NOMO-1 treated with dmso at 0.1 percent for 144 hours (cell line): ENCODE data around the gene SSH2.

Source experiments
- DNase-seq: peaks from one replicate; lab custom pipeline; 2025; ENCODE audit not compliant: unreplicated experiment; lab: John Stamatoyannopoulos, UW

Gene SSH2

GRCh38 chr17:29582772-29583171 lies 347.3 kb downstream of the SSH2 start:
- DNase-seq, result no peak

DNA sequence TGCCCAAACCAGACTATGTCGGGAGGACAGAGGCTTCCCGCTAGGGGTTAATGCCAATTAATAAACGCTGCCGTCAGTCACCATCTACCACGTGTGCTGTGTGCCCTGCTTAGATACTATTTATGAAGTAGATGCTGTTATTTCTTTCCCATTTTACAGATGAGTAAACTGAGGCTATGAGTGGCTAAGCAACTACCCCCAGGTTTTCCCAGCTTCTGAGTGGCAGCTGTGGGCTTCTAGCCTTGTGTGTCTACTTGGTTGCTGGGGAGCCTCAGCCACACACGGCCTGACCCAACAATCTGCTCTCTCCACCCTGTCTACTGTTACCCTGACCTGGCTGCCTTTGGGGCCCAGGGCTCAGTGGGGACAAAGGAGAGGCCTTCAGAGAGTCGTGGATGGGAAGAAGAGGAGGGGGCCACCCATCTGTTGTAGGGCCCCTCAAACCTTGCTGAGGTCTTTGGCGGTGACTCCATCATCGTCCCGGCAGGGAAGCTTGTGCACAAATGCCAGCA lies 347.7 kb downstream of the SSH2 start:
- DNase-seq, result no peak

DNA sequence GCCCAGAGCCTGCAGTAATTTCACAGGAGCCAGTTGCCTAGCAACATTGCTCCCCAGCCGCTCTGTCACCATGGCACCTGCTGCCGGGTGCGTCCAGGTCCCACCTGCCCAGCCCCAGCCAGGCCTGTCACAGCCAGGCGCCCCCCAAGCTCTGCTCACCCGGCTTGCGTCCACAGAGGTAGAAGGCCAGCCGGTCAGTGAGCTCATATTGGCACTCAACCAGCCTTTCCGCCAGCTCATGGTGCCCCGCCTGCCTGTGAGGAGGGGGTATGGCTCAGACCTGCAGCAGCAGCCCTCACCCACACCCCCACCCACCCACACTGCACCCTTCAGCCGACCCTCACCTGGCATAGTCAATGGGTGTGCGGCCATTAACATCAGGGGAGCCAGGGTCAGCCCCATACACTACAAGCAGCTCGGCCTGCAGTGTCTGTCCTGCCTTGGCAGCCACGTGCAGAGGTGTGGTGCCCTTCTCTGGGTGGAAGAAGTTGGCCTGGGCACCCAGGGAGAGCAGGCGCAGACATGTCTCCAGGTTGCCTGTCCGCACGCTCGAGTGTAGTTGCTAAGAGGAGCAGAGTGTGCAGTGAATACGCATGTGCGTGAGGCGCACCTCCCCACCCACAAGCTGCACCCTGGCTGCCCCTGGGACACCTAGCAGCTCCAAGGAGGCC lies 348.3 kb downstream of the SSH2 start:
- DNase-seq, result no peak

DNA sequence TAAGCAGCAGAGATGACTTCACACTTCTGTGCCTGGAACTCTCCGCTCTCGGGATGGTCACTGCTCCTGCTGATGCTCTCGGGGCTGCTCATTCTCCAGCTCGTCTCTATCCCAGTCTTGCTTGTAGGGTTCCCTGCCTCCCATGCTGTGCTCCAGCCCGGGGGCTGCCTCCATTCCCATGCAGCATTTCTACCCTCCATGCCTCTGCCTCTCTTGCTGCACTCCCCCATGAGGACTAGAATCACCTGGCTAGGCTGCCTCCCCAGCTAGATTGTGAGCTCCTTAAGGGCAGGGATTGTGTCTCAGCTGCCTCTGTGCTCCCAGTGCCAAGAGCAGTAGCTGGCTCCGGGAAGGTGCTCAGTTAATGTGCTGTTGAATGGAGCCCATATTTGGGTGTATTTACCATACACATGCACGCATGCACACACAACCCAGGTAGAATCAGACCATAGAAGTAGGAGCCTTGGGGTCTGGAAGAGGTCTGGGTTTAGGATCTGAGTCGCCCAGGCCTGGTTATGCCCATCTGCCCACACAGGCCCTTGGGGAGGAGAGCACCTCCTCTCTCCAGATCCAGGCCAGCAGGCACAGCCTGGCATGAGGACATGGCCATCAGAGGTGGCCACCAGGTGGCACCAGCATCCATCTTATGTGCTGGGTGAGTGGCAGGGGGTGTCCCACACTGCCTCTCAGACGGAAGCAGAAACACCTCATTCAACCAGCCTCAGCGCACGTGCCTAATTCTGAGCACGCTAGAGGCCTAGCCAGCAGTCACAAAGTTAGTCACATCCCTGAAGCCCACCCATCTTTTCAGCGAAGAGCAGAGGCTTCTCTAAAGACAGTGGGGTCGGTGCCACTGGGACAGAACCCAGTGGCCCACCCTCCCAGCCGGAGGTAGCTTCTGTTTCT lies 349.9 kb downstream of the SSH2 start:
- DNase-seq, result peak; percentile 51

DNA sequence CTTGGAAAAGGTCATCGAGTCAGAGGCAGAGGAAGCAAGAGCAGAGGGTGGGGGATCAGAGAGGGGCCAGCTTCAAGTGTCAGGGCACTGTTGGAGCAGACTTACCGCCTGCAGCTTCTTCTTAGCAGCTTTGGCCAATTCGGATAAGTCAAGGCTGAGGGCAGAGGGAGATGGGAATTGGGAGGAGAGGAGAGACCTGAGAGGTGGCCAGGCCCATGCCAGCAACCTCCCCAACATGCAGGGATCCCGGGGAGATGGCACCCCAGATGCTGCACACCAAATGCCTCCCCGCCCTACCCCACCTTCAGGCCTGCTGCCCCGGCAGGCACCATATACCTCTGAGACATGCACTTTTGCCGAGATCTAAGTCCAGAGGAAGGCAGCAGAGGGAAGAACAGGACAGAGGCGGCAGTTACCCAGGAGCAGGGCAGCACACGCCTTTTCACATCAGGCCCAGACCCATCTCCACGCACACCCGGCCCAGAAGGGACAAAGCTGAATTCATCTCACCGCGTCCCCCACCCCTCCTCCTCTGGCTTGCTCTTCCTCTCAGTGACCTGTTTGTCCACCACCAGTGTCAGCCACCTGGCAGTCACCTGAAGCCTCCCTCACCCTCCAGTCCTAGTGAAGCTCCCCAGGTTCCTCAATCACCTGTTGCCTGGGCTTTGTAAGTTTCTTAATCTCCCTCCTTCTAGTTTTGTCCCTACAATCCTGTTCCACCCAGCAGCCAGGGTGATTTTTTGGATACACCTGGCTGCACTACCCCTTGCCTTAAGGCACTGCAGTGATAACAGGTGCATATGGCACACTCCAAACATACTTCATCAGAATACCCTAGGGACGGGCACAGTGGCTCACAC lies 351.2 kb downstream of the SSH2 start:
- no peak for DNase-seq

DNA sequence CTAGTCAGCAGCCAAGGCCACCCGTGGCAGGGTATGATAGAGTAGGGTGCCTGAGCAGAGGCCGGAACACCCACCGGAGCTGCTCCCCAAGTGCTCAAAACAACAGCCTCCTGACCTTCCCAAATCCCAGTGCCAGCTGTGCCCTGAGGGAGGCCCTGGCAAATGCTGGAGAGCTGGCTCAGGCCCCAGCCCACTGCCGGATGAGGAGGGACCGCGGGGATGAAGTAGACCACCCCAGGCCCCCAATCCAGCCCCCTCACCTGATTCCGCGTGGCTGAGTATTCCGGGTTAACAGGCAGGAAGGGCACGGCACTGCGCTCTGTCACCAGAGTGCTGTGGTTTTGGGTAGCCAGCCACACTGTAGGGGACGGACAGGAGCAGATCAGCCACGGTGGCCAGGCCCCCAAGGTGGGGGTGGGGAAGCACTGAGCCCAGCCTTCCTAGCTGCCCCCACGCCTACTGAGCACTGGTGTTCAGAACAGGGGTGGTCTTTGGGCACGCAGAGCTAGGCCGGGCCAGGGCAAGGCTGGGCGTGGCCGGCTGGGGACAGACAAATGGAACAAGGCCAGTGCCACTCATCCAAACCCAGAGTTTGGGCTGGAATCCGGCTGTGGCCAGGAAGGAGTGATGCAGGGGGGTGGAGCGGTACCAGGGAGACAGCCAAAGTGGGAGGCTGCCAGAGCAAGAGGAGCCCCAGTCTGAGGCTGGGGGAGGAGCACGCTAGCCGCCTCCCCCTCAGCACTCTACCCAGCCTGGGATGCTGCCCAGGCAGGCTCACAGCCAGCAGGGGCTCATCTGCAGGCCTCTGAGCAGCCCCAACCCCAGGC lies 352.4 kb downstream of the SSH2 start:
- DNase-seq, result no peak

DNA sequence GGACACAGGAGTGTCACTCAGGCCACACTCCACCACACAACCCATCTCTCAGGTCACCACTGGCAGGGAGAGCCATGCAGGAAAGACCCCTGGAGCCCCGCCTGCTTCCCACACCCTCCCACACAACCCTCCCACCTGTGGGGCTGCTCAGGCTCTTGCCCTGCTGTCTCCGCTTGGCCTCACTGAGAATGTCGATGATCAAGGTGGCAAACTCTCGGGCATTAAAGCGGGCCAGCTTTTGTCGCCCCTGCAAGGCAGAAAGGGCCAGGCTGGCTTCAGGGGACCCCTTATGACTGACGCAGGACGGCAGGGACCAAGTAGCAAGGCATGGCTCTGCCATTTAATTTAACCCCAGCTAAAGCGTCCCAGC lies 353.0 kb downstream of the SSH2 start:
- DNase-seq, result no peak

GRCh38 chr17:29576214-29577000 lies 353.6 kb downstream of the SSH2 start:
- no peak for DNase-seq
